H1 (cell line): ENCODE measurements around the gene MGAT5.

ENCODE experiments used
- JUND ChIP-seq: IDR thresholded peaks from 2 replicates; pipeline ENCODE4 v1.6.1; 2011; ENCODE audit warnings: mild to moderate bottlenecking, improper control_type of control experiment, low read length
- ZNF274 ChIP-seq: IDR thresholded peaks from 2 replicates; pipeline ENCODE4 v1.7.0; 2012; ENCODE audit warnings: low read length, borderline replicate concordance; ENCODE audit errors: extremely low read depth
- TF ChIP-seq, protein P1 (sequence below): IDR thresholded peaks from 2 replicates; pipeline ENCODE4 v1.6.1; 2011; ENCODE audit warnings: low read depth, mild to moderate bottlenecking, low read length; ENCODE audit not compliant: insufficient read depth
- TF ChIP-seq, protein P2 (sequence below), 3 experiments: IDR thresholded peaks; 1 replicate in 2 of 3; 2 replicates in 1 of 3; pipeline versions ENCODE4 v1.5.1 to v1.6.1; 2011; ENCODE audit warnings: low read length in 3 of 3, mild to moderate bottlenecking in 3 of 3, inconsistent platforms in 2 of 3, low read depth in 1 of 3, moderate library complexity in 1 of 3; ENCODE audit not compliant: insufficient read depth in 1 of 3; ENCODE audit errors: control extremely low read depth in 1 of 3

- TF ChIP-seq, protein P1, sequence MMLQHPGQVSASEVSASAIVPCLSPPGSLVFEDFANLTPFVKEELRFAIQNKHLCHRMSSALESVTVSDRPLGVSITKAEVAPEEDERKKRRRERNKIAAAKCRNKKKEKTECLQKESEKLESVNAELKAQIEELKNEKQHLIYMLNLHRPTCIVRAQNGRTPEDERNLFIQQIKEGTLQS, result no peak
- TF ChIP-seq, protein P2, sequence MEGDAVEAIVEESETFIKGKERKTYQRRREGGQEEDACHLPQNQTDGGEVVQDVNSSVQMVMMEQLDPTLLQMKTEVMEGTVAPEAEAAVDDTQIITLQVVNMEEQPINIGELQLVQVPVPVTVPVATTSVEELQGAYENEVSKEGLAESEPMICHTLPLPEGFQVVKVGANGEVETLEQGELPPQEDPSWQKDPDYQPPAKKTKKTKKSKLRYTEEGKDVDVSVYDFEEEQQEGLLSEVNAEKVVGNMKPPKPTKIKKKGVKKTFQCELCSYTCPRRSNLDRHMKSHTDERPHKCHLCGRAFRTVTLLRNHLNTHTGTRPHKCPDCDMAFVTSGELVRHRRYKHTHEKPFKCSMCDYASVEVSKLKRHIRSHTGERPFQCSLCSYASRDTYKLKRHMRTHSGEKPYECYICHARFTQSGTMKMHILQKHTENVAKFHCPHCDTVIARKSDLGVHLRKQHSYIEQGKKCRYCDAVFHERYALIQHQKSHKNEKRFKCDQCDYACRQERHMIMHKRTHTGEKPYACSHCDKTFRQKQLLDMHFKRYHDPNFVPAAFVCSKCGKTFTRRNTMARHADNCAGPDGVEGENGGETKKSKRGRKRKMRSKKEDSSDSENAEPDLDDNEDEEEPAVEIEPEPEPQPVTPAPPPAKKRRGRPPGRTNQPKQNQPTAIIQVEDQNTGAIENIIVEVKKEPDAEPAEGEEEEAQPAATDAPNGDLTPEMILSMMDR (IDR thresholded peaks at IDR 0.05; ENCODE audit: control extremely low read depth in 1 of 3, insufficient read depth in 1 of 3, low read depth in 1 of 3, low read length in 3 of 3), result no peak
- TF ChIP-seq ZNF274 (no peak), JUND (no peak)
Observed at GRCh38 chr2:134458473-134458853, 204.6 kb downstream of the MGAT5 start.
